K562 (cell line): ENCODE measurements around the gene CNIH3. TPM values are rescaled to one million over a fixed set of nuclear protein-coding genes. Genes with fewer than 3 reads are reported as not detected.

Experiments used
- ATAC-seq: fragments of 200-7000 bp; cut with Tn5 transposase; 3 replicates; pipeline ENCODE4 v1.9.1; 2020; ENCODE audit warnings: moderate library complexity
- BruUV-seq: library from RNA; stranded (reverse); fragments of 400-500 nt; replicated peaks from 2 replicates; lab custom pipeline; 2021; lab: Mats Ljungman, UMichigan
- CTCF ChIA-PET: fragments of 300-600 bp; formaldehyde crosslinking; extraction: SDS; loops from one replicate; lab custom pipeline; 2021; ENCODE audit warnings: low intra/inter-chr PET ratio; lab: Yijun Ruan, JAX
- POLR2A ChIA-PET: fragments of 300-600, 350-650 bp; sonication (Branson Sonifier 250); formaldehyde crosslinking; extraction: SDS; loops from one replicate; lab custom pipeline; 2021; ENCODE audit warnings: antibody characterized with exemption, inconsistent platforms; lab: Yijun Ruan, JAX
- DNase-seq, 4 experiments: peaks; one replicate each; pipeline versions ENCODE4 v3.0.0 to v3.0.0-alpha.2; 2011 to 2018; ENCODE audit warnings: low spot score in 3 of 4, mixed read lengths in 3 of 4; ENCODE audit errors: extremely low read depth in 1 of 4
- FAIRE-seq: peaks from 2 replicates; lab custom pipeline; 2011; peaks lifted over from hg19 to GRCh38; lab: Jason Lieb, UNC
- H2AFZ ChIP-seq: 2 replicates; pipeline ENCODE4 v1.6.0; 2011; ENCODE audit warnings: low read depth, low read length, control low read depth, inconsistent platforms
- H3K27ac ChIP-seq: fragments of 200-600 bp; 3 replicates; pipeline ENCODE4 v1.8.0; 2011; ENCODE audit warnings: low read depth, mild to moderate bottlenecking, control low read depth, inconsistent platforms, low read length, moderate library complexity, mixed read lengths; ENCODE audit errors: extremely low read depth
- H3K27me3 ChIP-seq, 2 experiments: fragments of 300-600 bp in 1 of 2; 2 replicates in 1 of 2; 3 replicates in 1 of 2; pipeline versions ENCODE4 v1.6.0 to v1.8.0; 2011; ENCODE audit warnings: inconsistent platforms in 2 of 2, low read length in 2 of 2, mild to moderate bottlenecking in 1 of 2, mixed read lengths in 1 of 2, moderate library complexity in 1 of 2; ENCODE audit not compliant: control insufficient read depth in 2 of 2, insufficient read depth in 2 of 2
- H3K36me3 ChIP-seq: fragments of 300-600 bp; 3 replicates; pipeline ENCODE4 v1.8.0; 2011; ENCODE audit warnings: mild to moderate bottlenecking, low read length, inconsistent platforms; ENCODE audit not compliant: control insufficient read depth, insufficient read depth
- H3K4me1 ChIP-seq, 2 experiments: fragments of 200-600 bp in 1 of 2; replicated peaks in 1 of 2; 2 replicates in 1 of 2; 3 replicates in 1 of 2; pipeline versions ENCODE4 v1.5.1 to v1.8.0; 2011; ENCODE audit warnings: inconsistent platforms in 2 of 2, low read length in 2 of 2, mild to moderate bottlenecking in 1 of 2, mixed read lengths in 1 of 2, moderate library complexity in 1 of 2; ENCODE audit not compliant: control insufficient read depth in 2 of 2, insufficient read depth in 2 of 2
- H3K4me2 ChIP-seq: 2 replicates; pipeline ENCODE4 v1.6.1; 2011; ENCODE audit warnings: low read length, control low read depth, inconsistent platforms, mixed read lengths; ENCODE audit not compliant: insufficient read depth
- H3K4me3 ChIP-seq: fragments of 200-600 bp; sonication (generic), shearing (Covaris generic); 2 replicates; pipeline ENCODE4 v1.5.1; 2016; ENCODE audit warnings: control low read depth, inconsistent platforms
- H3K79me2 ChIP-seq: fragments of 200-600 bp; 3 replicates; pipeline ENCODE4 v1.8.0; 2011; ENCODE audit warnings: low read length, inconsistent platforms; ENCODE audit not compliant: control insufficient read depth, insufficient read depth
- H3K9ac ChIP-seq, 2 experiments: 2 replicates each; pipeline versions ENCODE4 v1.6.0 to v1.6.1; 2011; ENCODE audit warnings: low read depth in 2 of 2, low read length in 2 of 2, control low read depth in 1 of 2, inconsistent platforms in 1 of 2, mild to moderate bottlenecking in 1 of 2, mixed read lengths in 1 of 2; ENCODE audit not compliant: insufficient read depth in 1 of 2
- H3K9me1 ChIP-seq: one replicate; pipeline ENCODE4 v1.6.0; 2011; ENCODE audit warnings: inconsistent platforms, mild to moderate bottlenecking, low read length, moderate library complexity; ENCODE audit not compliant: control insufficient read depth, insufficient read depth
- H3K9me3 ChIP-seq: replicated peaks from 2 replicates; pipeline ENCODE4 v1.5.1; 2011; ENCODE audit warnings: low read depth, low read length, inconsistent platforms; ENCODE audit not compliant: control insufficient read depth, insufficient read depth
- H4K20me1 ChIP-seq: replicated peaks from 2 replicates; pipeline ENCODE4 v1.6.1; 2011; ENCODE audit warnings: low read length, inconsistent platforms, mixed read lengths; ENCODE audit not compliant: control insufficient read depth, insufficient read depth
- BCL6 ChIP-seq: fragments of 250-450 bp; sonication (Bioruptor Pico); IDR thresholded peaks from 2 replicates; pipeline ENCODE4 v1.4.0; 2020
- BDP1 ChIP-seq: IDR thresholded peaks from 3 replicates; pipeline ENCODE4 v1.6.1; 2011; ENCODE audit not compliant: insufficient read length, insufficient read depth
- CXXC5 ChIP-seq: fragments of 250-450 bp; sonication (Bioruptor Pico); IDR thresholded peaks from 2 replicates; pipeline ENCODE4 v1.8.0; 2022; ENCODE audit warnings: inconsistent platforms, mild to moderate bottlenecking, moderate library complexity
- GATAD2B ChIP-seq: fragments of 450-650 bp; IDR thresholded peaks from 2 replicates; pipeline ENCODE4 v1.6.1; 2017; ENCODE audit warnings: mild to moderate bottlenecking, borderline replicate concordance
- NFIX ChIP-seq: fragments of 250-450 bp; sonication (Bioruptor Pico); IDR thresholded peaks from 2 replicates; pipeline ENCODE4 v1.4.0; 2020; ENCODE audit warnings: low read depth, mild to moderate bottlenecking, moderate library complexity
- NR2C2 ChIP-seq, 2 experiments: fragments of 200-800 bp in 1 of 2; sonication (Bioruptor generic) in 1 of 2; sonication (generic) in 1 of 2; formaldehyde crosslinking in 1 of 2; IDR thresholded peaks; 2 replicates each; pipeline versions ENCODE4 v1.6.1 to v1.8.0; 2016 to 2022; ENCODE audit warnings: mild to moderate bottlenecking in 1 of 2, missing compliant biosample characterization in 1 of 2, missing genetic modification characterization in 1 of 2, missing genetic modification reagents in 1 of 2
- OTX1 ChIP-seq: fragments of 450-650 bp; formaldehyde crosslinking; IDR thresholded peaks from 2 replicates; pipeline ENCODE4 v1.4.0; 2022; ENCODE audit warnings: mild to moderate bottlenecking
- POLR2G ChIP-seq: fragments of 200-400 bp; formaldehyde crosslinking; IDR thresholded peaks from 2 replicates; pipeline ENCODE4 v1.6.1; 2017; ENCODE audit warnings: low read depth, mild to moderate bottlenecking, antibody characterized with exemption, low read length, moderate library complexity
- PTRF ChIP-seq: fragments of 450-650 bp; IDR thresholded peaks from 2 replicates; pipeline ENCODE4 v1.6.1; 2016; ENCODE audit warnings: mild to moderate bottlenecking, missing genetic modification characterization, missing compliant biosample characterization
- RAD21 ChIP-seq, 2 experiments: fragments of 250-450 bp in 1 of 2; fragments of 450-650 bp in 1 of 2; sonication (Bioruptor Pico) in 1 of 2; formaldehyde crosslinking in 1 of 2; IDR thresholded peaks in 1 of 2; conservative IDR thresholded peaks in 1 of 2; 2 replicates each; pipeline versions ENCODE4 v1.4.0 to v1.8.0; 2020 to 2022; ENCODE audit warnings: mild to moderate bottlenecking in 2 of 2, moderate library complexity in 1 of 2
- RB1 ChIP-seq: fragments of 450-650 bp; IDR thresholded peaks from 2 replicates; pipeline ENCODE4 v1.6.1; 2017; ENCODE audit warnings: low read depth, mild to moderate bottlenecking
- RBM25 ChIP-seq: fragments of 200-400 bp; formaldehyde crosslinking; IDR thresholded peaks from 2 replicates; pipeline ENCODE4 v1.6.1; 2018; ENCODE audit warnings: low read length, low read depth, moderate library complexity; ENCODE audit not compliant: severe bottlenecking
- RHOXF2B ChIP-seq: fragments of 250-450 bp; sonication (Bioruptor Pico); conservative IDR thresholded peaks from 2 replicates; pipeline ENCODE4 v1.5.1; 2021
- SMC3 ChIP-seq: conservative IDR thresholded peaks from 2 replicates; pipeline ENCODE4 v1.6.1; 2011; ENCODE audit warnings: low read depth, low read length, improper control_type of control experiment; ENCODE audit not compliant: insufficient read depth
- TEAD1 ChIP-seq, 2 experiments: fragments of 450-650 bp in 1 of 2; sonication (generic) in 1 of 2; formaldehyde crosslinking; IDR thresholded peaks; 2 replicates each; pipeline versions ENCODE4 v1.4.0 to v1.8.0; 2020 to 2022; ENCODE audit warnings: mild to moderate bottlenecking in 2 of 2, missing genetic modification reagents in 1 of 2
- ZBTB8A ChIP-seq: fragments of 450-650 bp; IDR thresholded peaks from 2 replicates; pipeline ENCODE4 v1.6.1; 2018; ENCODE audit warnings: mild to moderate bottlenecking, moderate library complexity; ENCODE audit not compliant: partially characterized antibody
- ZNF431 ChIP-seq: sonication (generic); formaldehyde crosslinking; IDR thresholded peaks from 2 replicates; pipeline ENCODE4 v1.8.0; 2022; ENCODE audit warnings: mild to moderate bottlenecking, missing genetic modification reagents
- WGBS: fragments of 100-300 bp; shearing (Covaris generic); methylation state at CpG from one replicate; pipeline ENCODE4 v1.1.6; 2016; ENCODE audit warnings: low coverage, mixed read lengths; ENCODE audit not compliant: insufficient coverage; ENCODE audit errors: missing lambda C conversion rate; 5-methylcytosine and 5-hydroxymethylcytosine counted together
- in situ Hi-C: fragments of 300-500 bp; cut with MboI; formaldehyde crosslinking; loops from 4 replicates; pipeline ENCODE4 v1.15.0; 2018; ENCODE audit warnings: inconsistent platforms, mixed read lengths
- intact Hi-C: fragments of 100-400 bp; cut with micrococcal nuclease; formaldehyde crosslinking; loops from 2 replicates; pipeline ENCODE4 v1.14.2; 2022
- polyA plus RNA-seq, 8 experiments: library from polyadenylated mRNA; depleted of rRNA in 4 of 8; stranded (reverse) in 5 of 8; unstranded in 3 of 8; fragments of >200 nt; fragmentation: Nextera tagmentation in 2 of 8; fragmentation: Illumina TruSeq in 1 of 8; extraction: Ambion mirVana in 2 of 8; extraction: Trizol in 1 of 8; gene quantifications; 2 replicates each; pipeline versions ENCODE4 v1.2.1 to v1.2.3, GENCODE V29; 2011 to 2014; ENCODE audit warnings: inconsistent platforms in 1 of 8, missing spikeins in 1 of 8
- total RNA-seq, 7 experiments: library from RNA; depleted of rRNA in 6 of 7; stranded (reverse); fragments of >200 nt in 6 of 7; fragmentation: Illumina TruSeq in 2 of 7; extraction: Trizol in 2 of 7; gene quantifications; 2 replicates each; pipeline versions ENCODE4 v1.2.1 to v1.2.3, GENCODE V29; 2011 to 2021; ENCODE audit warnings: low replicate concordance in 1 of 7
- TF ChIP-seq, protein P1 (sequence below): fragments of 250-450 bp; sonication (Bioruptor Pico); IDR thresholded peaks from 2 replicates; pipeline ENCODE4 v1.9.0; 2021; ENCODE audit warnings: mild to moderate bottlenecking, inconsistent platforms
- TF ChIP-seq, protein P2 (sequence below): fragments of 250-450 bp; sonication (Bioruptor Pico); IDR thresholded peaks from 2 replicates; pipeline ENCODE4 v1.8.0; 2021; ENCODE audit warnings: mild to moderate bottlenecking, moderate library complexity

Gene CNIH3
- total and polyA plus RNA-seq, 9 of the 15 experiments (the other 6 are each of a cell fraction or from before 2014, with no cell fraction given), result 0.14 to 1.8 (median 0.79) TPM

DNA sequence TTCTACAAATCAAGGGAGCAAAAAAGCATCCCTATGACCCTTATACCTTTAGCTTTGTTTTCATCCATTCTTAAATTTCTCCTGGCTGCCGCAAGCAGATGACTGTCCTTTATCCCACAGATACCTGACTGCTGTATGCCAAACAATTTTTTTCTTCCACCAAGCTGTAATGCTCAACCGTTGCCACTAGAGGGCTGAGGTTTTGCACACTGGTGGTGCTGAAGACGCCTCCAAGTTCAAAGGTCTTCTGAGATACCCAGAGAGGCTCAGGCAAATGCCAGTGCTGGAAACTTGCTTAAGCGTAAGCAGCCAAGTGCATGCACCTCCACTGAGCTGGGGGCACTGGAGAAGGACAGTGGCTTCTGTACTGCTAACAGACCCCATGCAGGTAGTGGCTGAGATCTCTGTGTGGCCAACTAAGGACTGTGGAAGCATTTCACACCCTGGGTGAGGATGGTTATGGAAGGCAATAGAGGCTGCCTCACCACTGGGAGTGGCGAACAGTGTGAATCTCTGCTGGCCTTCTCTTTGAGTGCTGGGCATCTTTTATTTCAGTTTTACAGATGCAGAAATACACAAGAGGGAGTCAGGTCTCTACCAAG is 28.5 kb downstream of the CNIH3 start:
- Histone ChIP-seq H3K36me3 (no peaks in the 10 kb centered on the region), H3K9ac (no peak overlapping the region), H2AFZ (no peak overlapping the region), H3K9me1 (no peaks in the 10 kb centered on the region), H3K4me1 (no peaks in the 10 kb centered on the region), H3K79me2 (no peaks in the 10 kb centered on the region), H3K9me3 (no peaks in the 10 kb centered on the region), H3K27me3 (peaks cover 36 to 72% of the 10 kb centered on the region in 2 experiments), H3K27ac (no peak overlapping the region), H3K4me2 (no peak overlapping the region), H4K20me1 (no peaks in the 10 kb centered on the region), H3K4me3 (no peak overlapping the region)
- peak; percentile 67 to 77 (median 74) for DNase-seq
- peak; percentile 86 for ATAC-seq
- ChIA-PET POLR2A (interaction anchor here (0.6 to 1.3 kb wide), 4 partner anchors 8 to 140 kb away, joined by 3 to 5 read pairs (median 4); no protein-coding TSS in a partner anchor), CTCF (interaction anchor here (0.6 kb wide), 1 partner anchor 278 kb away, joined by 3 read pairs; no protein-coding TSS in a partner anchor)
- WGBS, result 0% methylated on average over 5 of the region's 5 CpGs
- in situ Hi-C loops (loop anchor here (5.0 kb wide), 1 partner anchor 132 kb away; no protein-coding TSS in a partner anchor), intact Hi-C loops (loop anchor here (1.0 to 10.0 kb wide), 3 partner anchors 208 to 530 kb away; partner anchors contain the start of gene FBXO28)
- FAIRE-seq, result peak; percentile 95
- no TSS peak for BruUV-seq
- no peak for TF ChIP-seq NFIX (CRISPR knock-in tag)
- no peak for TF ChIP-seq GATAD2B
- TF ChIP-seq RAD21 (CRISPR knock-in tag; conservative IDR thresholded peaks at IDR 0.05 in 1 of 2, IDR thresholded peaks at IDR 0.05 in 1 of 2), result peak; percentile 59 to 80
- no peak for TF ChIP-seq BCL6 (CRISPR knock-in tag)
- TF ChIP-seq TEAD1 (CRISPR knock-in tag; IDR thresholded peaks at IDR 0.05), result 0 out of 4 replicates have a peak, but pooled peaks of 1 of the 2 experiments have one; percentile 30
- peak; percentile 54; the same call in 1 of the 2 replicates for TF ChIP-seq SMC3
- TF ChIP-seq RHOXF2B, result no peak
- TF ChIP-seq PTRF (tag), result no peak
- TF ChIP-seq POLR2G, result no peak
- TF ChIP-seq CXXC5, result peak; percentile 42; the same call in 1 of the 2 replicates
- TF ChIP-seq ZBTB8A, result no peak
- no peak for TF ChIP-seq OTX1 (CRISPR knock-in tag)
- TF ChIP-seq NR2C2 (CRISPR knock-in tag; IDR thresholded peaks at IDR 0.05), result peak; percentile 75
- TF ChIP-seq NR2C2 (tag; IDR thresholded peaks at IDR 0.05), result peak; percentile 90
- TF ChIP-seq, protein P1, sequence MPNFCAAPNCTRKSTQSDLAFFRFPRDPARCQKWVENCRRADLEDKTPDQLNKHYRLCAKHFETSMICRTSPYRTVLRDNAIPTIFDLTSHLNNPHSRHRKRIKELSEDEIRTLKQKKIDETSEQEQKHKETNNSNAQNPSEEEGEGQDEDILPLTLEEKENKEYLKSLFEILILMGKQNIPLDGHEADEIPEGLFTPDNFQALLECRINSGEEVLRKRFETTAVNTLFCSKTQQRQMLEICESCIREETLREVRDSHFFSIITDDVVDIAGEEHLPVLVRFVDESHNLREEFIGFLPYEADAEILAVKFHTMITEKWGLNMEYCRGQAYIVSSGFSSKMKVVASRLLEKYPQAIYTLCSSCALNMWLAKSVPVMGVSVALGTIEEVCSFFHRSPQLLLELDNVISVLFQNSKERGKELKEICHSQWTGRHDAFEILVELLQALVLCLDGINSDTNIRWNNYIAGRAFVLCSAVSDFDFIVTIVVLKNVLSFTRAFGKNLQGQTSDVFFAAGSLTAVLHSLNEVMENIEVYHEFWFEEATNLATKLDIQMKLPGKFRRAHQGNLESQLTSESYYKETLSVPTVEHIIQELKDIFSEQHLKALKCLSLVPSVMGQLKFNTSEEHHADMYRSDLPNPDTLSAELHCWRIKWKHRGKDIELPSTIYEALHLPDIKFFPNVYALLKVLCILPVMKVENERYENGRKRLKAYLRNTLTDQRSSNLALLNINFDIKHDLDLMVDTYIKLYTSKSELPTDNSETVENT, result 0 out of 2 replicates have a peak, but pooled peaks have one; percentile 11
- no peak for TF ChIP-seq BDP1
- peak; percentile 18; the same call in 1 of the 2 replicates for TF ChIP-seq RB1
- TF ChIP-seq RBM25, result no peak
- no peak for TF ChIP-seq ZNF431 (CRISPR knock-in tag)
- TF ChIP-seq, protein P2, sequence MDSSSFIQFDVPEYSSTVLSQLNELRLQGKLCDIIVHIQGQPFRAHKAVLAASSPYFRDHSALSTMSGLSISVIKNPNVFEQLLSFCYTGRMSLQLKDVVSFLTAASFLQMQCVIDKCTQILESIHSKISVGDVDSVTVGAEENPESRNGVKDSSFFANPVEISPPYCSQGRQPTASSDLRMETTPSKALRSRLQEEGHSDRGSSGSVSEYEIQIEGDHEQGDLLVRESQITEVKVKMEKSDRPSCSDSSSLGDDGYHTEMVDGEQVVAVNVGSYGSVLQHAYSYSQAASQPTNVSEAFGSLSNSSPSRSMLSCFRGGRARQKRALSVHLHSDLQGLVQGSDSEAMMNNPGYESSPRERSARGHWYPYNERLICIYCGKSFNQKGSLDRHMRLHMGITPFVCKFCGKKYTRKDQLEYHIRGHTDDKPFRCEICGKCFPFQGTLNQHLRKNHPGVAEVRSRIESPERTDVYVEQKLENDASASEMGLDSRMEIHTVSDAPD, result no peak
